H9 (cell line): ENCODE measurements around the gene TSPAN8. TPM values are rescaled to one million over a fixed set of nuclear protein-coding genes. Genes with fewer than 3 reads are reported as not detected.

Source experiments
- DNase-seq: peaks from one replicate; pipeline ENCODE4 v3.0.0-alpha.2; 2017
- H2AFZ ChIP-seq: one replicate; pipeline ENCODE4 v1.6.1; 2013; ENCODE audit warnings: mild to moderate bottlenecking, low read length, control low read depth, moderate library complexity
- H2AK5ac ChIP-seq: 2 replicates; pipeline ENCODE4 v1.6.1; 2013; ENCODE audit warnings: low read length, control low read depth, mixed read lengths; ENCODE audit not compliant: insufficient read length
- H2BK120ac ChIP-seq: one replicate; pipeline ENCODE4 v1.6.1; 2013; ENCODE audit warnings: low read depth, mild to moderate bottlenecking, low read length, control low read depth, inconsistent platforms; ENCODE audit not compliant: poor library complexity, severe bottlenecking
- H2BK12ac ChIP-seq: 2 replicates; pipeline ENCODE4 v1.6.1; 2013; ENCODE audit warnings: low read length, control low read depth, mixed read lengths, low read depth; ENCODE audit not compliant: insufficient read length
- H2BK15ac ChIP-seq: 2 replicates; pipeline ENCODE4 v1.6.1; 2013; ENCODE audit warnings: low read depth, low read length, control low read depth
- H2BK20ac ChIP-seq: one replicate; pipeline ENCODE4 v1.6.1; 2013; ENCODE audit warnings: low read depth, mild to moderate bottlenecking, low read length, control low read depth, inconsistent platforms; ENCODE audit not compliant: poor library complexity, severe bottlenecking
- H2BK5ac ChIP-seq: 2 replicates; pipeline ENCODE4 v1.6.1; 2013; ENCODE audit warnings: low read length, control low read depth, mixed read lengths; ENCODE audit not compliant: insufficient read length
- H3K14ac ChIP-seq: 2 replicates; pipeline ENCODE4 v1.6.1; 2013; ENCODE audit warnings: low read length, control low read depth; ENCODE audit not compliant: insufficient read depth
- H3K18ac ChIP-seq: 2 replicates; pipeline ENCODE4 v1.6.1; 2013; ENCODE audit warnings: low read depth, mild to moderate bottlenecking, mixed read lengths, low read length, control low read depth; ENCODE audit not compliant: insufficient read length
- H3K23ac ChIP-seq: 2 replicates; pipeline ENCODE4 v1.6.1; 2013; ENCODE audit warnings: low read length, control low read depth, mixed read lengths, low read depth; ENCODE audit not compliant: insufficient read length
- H3K23me2 ChIP-seq: 2 replicates; pipeline ENCODE4 v1.6.1; 2013; ENCODE audit warnings: low read depth, mild to moderate bottlenecking, mixed read lengths, low read length, control low read depth; ENCODE audit not compliant: insufficient read length, poor library complexity, severe bottlenecking
- H3K27ac ChIP-seq: 2 replicates; pipeline ENCODE4 v1.5.1; 2013; ENCODE audit warnings: low read length, control low read depth, mixed read lengths, low read depth; ENCODE audit not compliant: insufficient read length
- H3K27me3 ChIP-seq: 2 replicates; pipeline ENCODE4 v1.6.1; 2013; ENCODE audit warnings: low read length, control low read depth, inconsistent platforms; ENCODE audit not compliant: insufficient read depth
- H3K4ac ChIP-seq: 2 replicates; pipeline ENCODE4 v1.6.1; 2013; ENCODE audit warnings: low read depth, mild to moderate bottlenecking, control low read depth, inconsistent platforms, low read length, moderate library complexity
- H3K4me1 ChIP-seq: 2 replicates; pipeline ENCODE4 v1.6.1; 2013; ENCODE audit warnings: low read length, control low read depth, inconsistent platforms; ENCODE audit not compliant: insufficient read depth
- H3K4me2 ChIP-seq: 2 replicates; pipeline ENCODE4 v1.6.1; 2013; ENCODE audit warnings: low read length, control low read depth, mixed read lengths; ENCODE audit not compliant: insufficient read length, insufficient read depth
- H3K56ac ChIP-seq: 2 replicates; pipeline ENCODE4 v1.6.1; 2013; ENCODE audit warnings: low read depth, mild to moderate bottlenecking, mixed read lengths, low read length, control low read depth; ENCODE audit not compliant: insufficient read length
- H3K79me1 ChIP-seq: 2 replicates; pipeline ENCODE4 v1.6.1; 2013; ENCODE audit warnings: low read depth, mild to moderate bottlenecking, moderate library complexity, low read length, control low read depth, inconsistent platforms; ENCODE audit not compliant: insufficient read depth, poor library complexity, severe bottlenecking
- H3K79me2 ChIP-seq: 2 replicates; pipeline ENCODE4 v1.6.1; 2013; ENCODE audit warnings: low read length, control low read depth, inconsistent platforms; ENCODE audit not compliant: insufficient read depth
- H3K9ac ChIP-seq: 2 replicates; pipeline ENCODE4 v1.6.1; 2013; ENCODE audit warnings: low read length, control low read depth, mixed read lengths; ENCODE audit not compliant: insufficient read length; ENCODE audit errors: extremely low read depth
- H3K9me3 ChIP-seq: one replicate; pipeline ENCODE4 v1.6.1; 2013; ENCODE audit warnings: low read depth, low read length, inconsistent platforms; ENCODE audit not compliant: control insufficient read depth
- H3T11ph ChIP-seq: one replicate; pipeline ENCODE4 v1.6.1; 2013; ENCODE audit warnings: mild to moderate bottlenecking, low read length, control low read depth, inconsistent platforms
- H4K20me1 ChIP-seq: one replicate; pipeline ENCODE4 v1.6.1; 2013; ENCODE audit not compliant: control insufficient read depth, insufficient read length, insufficient read depth
- H4K5ac ChIP-seq: 2 replicates; pipeline ENCODE4 v1.6.1; 2013; ENCODE audit warnings: low read depth, mild to moderate bottlenecking, mixed read lengths, low read length, control low read depth; ENCODE audit not compliant: insufficient read length
- H4K8ac ChIP-seq: replicated peaks from 2 replicates; pipeline ENCODE4 v1.6.1; 2013; ENCODE audit warnings: low read length, control low read depth, mixed read lengths, low read depth; ENCODE audit not compliant: insufficient read length
- H4K91ac ChIP-seq: 2 replicates; pipeline ENCODE4 v1.6.1; 2013; ENCODE audit warnings: low read depth, mild to moderate bottlenecking, moderate library complexity, mixed read lengths, low read length, control low read depth; ENCODE audit not compliant: insufficient read length
- H3K27ac Mint-ChIP-seq, 3 experiments: 2 replicates in 2 of 3; 3 replicates in 1 of 3; pipeline ENCODE4 v1.8.0; 2020 to 2021; ENCODE audit warnings: mixed read lengths in 3 of 3, mild to moderate bottlenecking in 1 of 3, moderate library complexity in 1 of 3
- H3K27me3 Mint-ChIP-seq: 2 replicates; pipeline ENCODE4 v1.8.0; 2021; ENCODE audit warnings: low read depth, mild to moderate bottlenecking, moderate library complexity, mixed read lengths
- H3K36me3 Mint-ChIP-seq, 3 experiments: 2 replicates in 2 of 3; 3 replicates in 1 of 3; pipeline ENCODE4 v1.8.0; 2020 to 2021; ENCODE audit warnings: low read depth in 3 of 3, mixed read lengths in 3 of 3; ENCODE audit not compliant: insufficient read depth in 1 of 3
- H3K4me1 Mint-ChIP-seq, 2 experiments: 2 replicates each; pipeline ENCODE4 v1.8.0; 2020; ENCODE audit warnings: mixed read lengths in 2 of 2
- H3K4me3 Mint-ChIP-seq, 2 experiments: 2 replicates in 1 of 2; 3 replicates in 1 of 2; pipeline ENCODE4 v1.8.0; 2020 to 2021; ENCODE audit warnings: mild to moderate bottlenecking in 2 of 2, mixed read lengths in 2 of 2, moderate library complexity in 1 of 2
- H3K9me3 Mint-ChIP-seq, 2 experiments: 2 replicates in 1 of 2; 3 replicates in 1 of 2; pipeline ENCODE4 v1.8.0; 2020; ENCODE audit warnings: mild to moderate bottlenecking in 2 of 2, mixed read lengths in 2 of 2, moderate library complexity in 1 of 2
- CTCF ChIP-seq: fragments of 200-600 bp; sonication (generic); conservative IDR thresholded peaks from 3 replicates; pipeline ENCODE4 v1.8.0; 2021; ENCODE audit warnings: antibody characterized with exemption, mild to moderate bottlenecking
- WGBS: extraction: QIAGEN DNeasy Blood & Tissue Kit; methylation state at CpG from one replicate; pipeline ENCODE4 v1.1.7; 2013; ENCODE audit warnings: missing lambda C conversion rate, low lambda C conversion rate, mixed read lengths; ENCODE audit not compliant: insufficient read length; ENCODE audit errors: extremely low coverage; 5-methylcytosine and 5-hydroxymethylcytosine counted together
- total RNA-seq: library from RNA; stranded (reverse); gene quantifications from 2 replicates; pipeline ENCODE4 v1.2.1, GENCODE V29; 2021

The TSPAN8 gene
- total RNA-seq, 1 experiment from 2014 or later: not detected

- Histone ChIP-seq H3K9me3 (no peaks in the 10 kb centered on the region), H4K20me1 (no peaks in the 10 kb centered on the region), H2BK12ac (no peak overlapping the region), H3K79me1 (no peaks in the 10 kb centered on the region), H4K8ac (no peak overlapping the region), H3K4me2 (no peak overlapping the region), H3K4ac (no peak overlapping the region), H2BK5ac (no peak overlapping the region), H3K27ac (no peak overlapping the region), H2BK20ac (no peak overlapping the region), H2BK15ac (no peak overlapping the region), H3K23me2 (no peaks in the 10 kb centered on the region), H3K56ac (no peak overlapping the region), H4K91ac (no peak overlapping the region), H3T11ph (no peak overlapping the region), H3K79me2 (no peaks in the 10 kb centered on the region), H3K14ac (no peak overlapping the region), H3K9ac (no peak overlapping the region), H3K18ac (no peak overlapping the region), H2AK5ac (no peak overlapping the region), H3K4me1 (no peaks in the 10 kb centered on the region), H3K27me3 (no peaks in the 10 kb centered on the region), H2BK120ac (no peak overlapping the region), H2AFZ (no peak overlapping the region), H4K5ac (no peak overlapping the region), H3K23ac (no peak overlapping the region)
- H3K36me3 Mint-ChIP-seq: peaks cover 4 to 13% (median 4%) of the 10 kb centered on the region in 3 experiments; a peak in 6 of 7 replicates
- H3K4me1 Mint-ChIP-seq: no peaks in the 10 kb centered on the region
- DNase-seq: no peak
- TF ChIP-seq CTCF: no peak
- no peak overlapping the region for H3K4me3 Mint-ChIP-seq
- peaks cover 10% of the 10 kb centered on the region in 2 experiments for H3K9me3 Mint-ChIP-seq
- no CpG with 5 or more reads among the region's 5 CpGs for WGBS
- H3K27me3 Mint-ChIP-seq: no peaks in the 10 kb centered on the region; the same call in 1 of the 2 replicates
- H3K27ac Mint-ChIP-seq: no peak overlapping the region; a peak in 1 of 7 replicates
These were observed 6.9 kb upstream of the TSPAN8 start for GRCh38 chr12:71164568-71165197.
